Neuronal stem cell (in vitro differentiated cells): Measurements from ENCODE around the gene NCAM2.

ENCODE experiments used
- DNase-seq: peaks from one replicate; pipeline ENCODE4 v3.0.0-alpha.2; 2013; ENCODE audit warnings: low spot score
- H2AFZ ChIP-seq: one replicate; pipeline ENCODE4 v1.6.1; 2013; ENCODE audit warnings: mild to moderate bottlenecking, low read length, inconsistent platforms
- H2AK5ac ChIP-seq: 2 replicates; pipeline ENCODE4 v1.6.1; 2013; ENCODE audit warnings: low read depth, mild to moderate bottlenecking, inconsistent platforms, low read length, moderate library complexity, mixed read lengths
- H2BK120ac ChIP-seq: 2 replicates; pipeline ENCODE4 v1.6.1; 2013; ENCODE audit warnings: low read depth, mild to moderate bottlenecking, inconsistent platforms, low read length, moderate library complexity, mixed read lengths
- H2BK12ac ChIP-seq: one replicate; pipeline ENCODE4 v1.6.1; 2013; ENCODE audit warnings: low read length, inconsistent platforms
- H2BK15ac ChIP-seq: 2 replicates; pipeline ENCODE4 v1.6.1; 2013; ENCODE audit warnings: mild to moderate bottlenecking, low read length, inconsistent platforms, mixed read lengths
- H2BK5ac ChIP-seq: one replicate; pipeline ENCODE4 v1.6.1; 2013; ENCODE audit warnings: inconsistent platforms, mild to moderate bottlenecking, low read length, moderate library complexity
- H3K14ac ChIP-seq: one replicate; pipeline ENCODE4 v1.6.1; 2013; ENCODE audit warnings: low read length, inconsistent platforms
- H3K18ac ChIP-seq: 2 replicates; pipeline ENCODE4 v1.6.1; 2013; ENCODE audit warnings: low read length, inconsistent platforms
- H3K23ac ChIP-seq: 2 replicates; pipeline ENCODE4 v1.6.1; 2013; ENCODE audit warnings: low read depth, mild to moderate bottlenecking, mixed read lengths, low read length, inconsistent platforms; ENCODE audit not compliant: poor library complexity
- H3K27ac ChIP-seq: replicated peaks from 3 replicates; pipeline ENCODE4 v1.5.1; 2013; ENCODE audit warnings: low read length, inconsistent platforms
- H3K27me3 ChIP-seq, 3 experiments: 2 replicates each; pipeline ENCODE4 v1.6.1; 2013; ENCODE audit warnings: low read length in 3 of 3, mild to moderate bottlenecking in 2 of 3, inconsistent platforms in 1 of 3, low read depth in 1 of 3, mixed read lengths in 1 of 3, moderate library complexity in 1 of 3; ENCODE audit not compliant: control insufficient read depth in 3 of 3, insufficient read depth in 3 of 3
- H3K36me3 ChIP-seq, 2 donors: replicated peaks in 1 of 2; 2 replicates each; pipeline ENCODE4 v1.6.1; 2013; ENCODE audit warnings: low read length in 2 of 2; ENCODE audit not compliant: control insufficient read depth in 2 of 2, insufficient read depth in 2 of 2
- H3K4ac ChIP-seq: 2 replicates; pipeline ENCODE4 v1.6.1; 2013; ENCODE audit warnings: inconsistent platforms, mild to moderate bottlenecking, low read length, moderate library complexity
- H3K4me1 ChIP-seq, 2 donors: 1 replicate in 1 of 2; 2 replicates in 1 of 2; pipeline ENCODE4 v1.6.1; 2013; ENCODE audit warnings: low read length in 2 of 2, low read depth in 1 of 2; ENCODE audit not compliant: control insufficient read depth in 2 of 2, insufficient read depth in 1 of 2
- H3K4me2 ChIP-seq: one replicate; pipeline ENCODE4 v1.6.1; 2013; ENCODE audit warnings: mild to moderate bottlenecking, low read length, inconsistent platforms; ENCODE audit not compliant: insufficient read depth, poor library complexity, severe bottlenecking
- H3K4me3 ChIP-seq, 2 donors: 2 replicates each; pipeline ENCODE4 v1.5.1; 2013; ENCODE audit warnings: low read length in 2 of 2, mild to moderate bottlenecking in 2 of 2, inconsistent platforms in 1 of 2, moderate library complexity in 1 of 2
- H3K79me1 ChIP-seq: one replicate; pipeline ENCODE4 v1.6.1; 2013; ENCODE audit warnings: low read depth, mild to moderate bottlenecking, inconsistent platforms, low read length, moderate library complexity
- H3K9ac ChIP-seq: one replicate; pipeline ENCODE4 v1.6.1; 2013; ENCODE audit warnings: mild to moderate bottlenecking, low read depth, low read length, inconsistent platforms; ENCODE audit not compliant: poor library complexity
- H3K9me3 ChIP-seq, 2 donors: replicated peaks in 1 of 2; 2 replicates each; pipeline versions ENCODE3 to v1.6.1; 2013; ENCODE audit warnings: low read length in 2 of 2, mild to moderate bottlenecking in 2 of 2, inconsistent platforms in 1 of 2, low read depth in 1 of 2, mixed read lengths in 1 of 2, moderate library complexity in 1 of 2; ENCODE audit not compliant: control insufficient read depth in 2 of 2, insufficient read depth in 1 of 2
- H4K8ac ChIP-seq: one replicate; pipeline ENCODE4 v1.6.1; 2013; ENCODE audit warnings: low read depth, mild to moderate bottlenecking, inconsistent platforms, low read length, moderate library complexity
- H4K91ac ChIP-seq: one replicate; pipeline ENCODE4 v1.6.1; 2013; ENCODE audit warnings: low read length, low read depth, mild to moderate bottlenecking, inconsistent platforms; ENCODE audit not compliant: poor library complexity
- WGBS, 2 donors: extraction: QIAGEN DNeasy Blood & Tissue Kit; methylation state at CpG; one replicate each; pipeline ENCODE4 v1.1.7; 2013; ENCODE audit warnings: missing lambda C conversion rate in 2 of 2, mixed read lengths in 1 of 2; ENCODE audit not compliant: insufficient read length in 2 of 2, insufficient replicate concordance in 1 of 2; ENCODE audit errors: extremely low coverage in 2 of 2; 5-methylcytosine and 5-hydroxymethylcytosine counted together

Gene NCAM2

GRCh38 chr21:21076051-21076450, 77.8 kb downstream of the NCAM2 start:
- no peak overlapping the region for H3K4me3 ChIP-seq
- H3K4me2 ChIP-seq, result no peak overlapping the region
- peaks cover 0 to 4% of the 10 kb centered on the region in 2 donors for H3K4me1 ChIP-seq
- no peaks in the 10 kb centered on the region for H3K27me3 ChIP-seq
- H3K9ac ChIP-seq, result no peak overlapping the region
- no peak overlapping the region for H2AK5ac ChIP-seq
- H3K23ac ChIP-seq, result no peak overlapping the region
- H3K9me3 ChIP-seq, result no peaks in the 10 kb centered on the region
- no peak overlapping the region for H3K27ac ChIP-seq
- DNase-seq, result no peak
- no peaks in the 10 kb centered on the region for H3K36me3 ChIP-seq
- H2BK15ac ChIP-seq, result no peak overlapping the region
- H3K14ac ChIP-seq, result no peak overlapping the region
- no peak overlapping the region for H4K8ac ChIP-seq
- no peak overlapping the region for H2AFZ ChIP-seq
- H3K79me1 ChIP-seq, result no peaks in the 10 kb centered on the region
- H2BK12ac ChIP-seq, result no peak overlapping the region
- no peak overlapping the region for H3K18ac ChIP-seq
- no peak overlapping the region for H2BK120ac ChIP-seq
- WGBS, 2 donors, result no CpG with 5 or more reads among the region's 2 CpGs
- no peak overlapping the region for H2BK5ac ChIP-seq
- no peak overlapping the region for H4K91ac ChIP-seq
- no peak overlapping the region for H3K4ac ChIP-seq

- WGBS, 2 donors, result no CpG with 5 or more reads among the region's 4 CpGs
- Histone ChIP-seq H3K18ac (no peak overlapping the region), H2BK15ac (no peak overlapping the region), H3K4me2 (no peak overlapping the region), H3K79me1 (no peaks in the 10 kb centered on the region), H3K9me3 (no peaks in the 10 kb centered on the region), H2BK5ac (no peak overlapping the region), H3K9ac (no peak overlapping the region), H2BK12ac (no peak overlapping the region), H3K27me3 (no peaks in the 10 kb centered on the region), H2AFZ (no peak overlapping the region), H3K4ac (no peak overlapping the region), H3K36me3 (no peaks in the 10 kb centered on the region), H4K91ac (no peak overlapping the region), H2BK120ac (no peak overlapping the region), H4K8ac (no peak overlapping the region), H3K4me3 (no peak overlapping the region), H3K27ac (no peak overlapping the region), H2AK5ac (no peak overlapping the region), H3K14ac (no peak overlapping the region), H3K23ac (no peak overlapping the region), H3K4me1 (peaks cover 0 to 4% of the 10 kb centered on the region in 2 donors)
- DNase-seq, result no peak
Measured at GRCh38 chr21:21076491-21076890, 78.3 kb downstream of the NCAM2 start.

GRCh38 chr21:21079646-21080045, 81.4 kb downstream of the NCAM2 start:
- H3K23ac ChIP-seq, result no peak overlapping the region
- H2AK5ac ChIP-seq, result no peak overlapping the region
- H3K27ac ChIP-seq, result no peak overlapping the region
- no peak overlapping the region for H3K9ac ChIP-seq
- no peak overlapping the region for H3K4me3 ChIP-seq
- no peak overlapping the region for H2BK15ac ChIP-seq
- H3K27me3 ChIP-seq, result no peaks in the 10 kb centered on the region
- no peak overlapping the region for H3K14ac ChIP-seq
- no peak overlapping the region for H2AFZ ChIP-seq
- no peak overlapping the region for H2BK12ac ChIP-seq
- H3K18ac ChIP-seq, result no peak overlapping the region
- no peaks in the 10 kb centered on the region for H3K36me3 ChIP-seq
- H3K4me1 ChIP-seq, result peaks cover 0 to 4% of the 10 kb centered on the region in 2 donors
- H2BK120ac ChIP-seq, result no peak overlapping the region
- DNase-seq, result no peak
- H2BK5ac ChIP-seq, result no peak overlapping the region
- no peak overlapping the region for H4K91ac ChIP-seq
- no peaks in the 10 kb centered on the region for H3K9me3 ChIP-seq
- no peak overlapping the region for H3K4ac ChIP-seq
- no peak overlapping the region for H3K4me2 ChIP-seq
- H3K79me1 ChIP-seq, result no peaks in the 10 kb centered on the region
- no peak overlapping the region for H4K8ac ChIP-seq

GRCh38 chr21:21084179-21084578, 86.0 kb downstream of the NCAM2 start:
- no peaks in the 10 kb centered on the region for H3K9me3 ChIP-seq
- no peak overlapping the region for H2BK5ac ChIP-seq
- H3K27ac ChIP-seq, result no peak overlapping the region
- no peak overlapping the region for H3K9ac ChIP-seq
- no peaks in the 10 kb centered on the region for H3K27me3 ChIP-seq
- no peak overlapping the region for H2AK5ac ChIP-seq
- H2BK12ac ChIP-seq, result no peak overlapping the region
- H3K36me3 ChIP-seq, result no peaks in the 10 kb centered on the region
- no peak overlapping the region for H3K23ac ChIP-seq
- no peak overlapping the region for H4K91ac ChIP-seq
- no peak overlapping the region for H3K4me3 ChIP-seq
- no peak overlapping the region for H4K8ac ChIP-seq
- H2BK120ac ChIP-seq, result no peak overlapping the region
- peaks cover 0 to 2% of the 10 kb centered on the region in 2 donors for H3K4me1 ChIP-seq
- no peak for DNase-seq
- no peak overlapping the region for H2BK15ac ChIP-seq
- no peak overlapping the region for H3K4ac ChIP-seq
- H3K4me2 ChIP-seq, result no peak overlapping the region
- no peaks in the 10 kb centered on the region for H3K79me1 ChIP-seq
- H3K18ac ChIP-seq, result no peak overlapping the region
- H2AFZ ChIP-seq, result peak overlapping the region; percentile 32
- no CpG with 5 or more reads among the region's 1 CpG for WGBS, 2 donors
- H3K14ac ChIP-seq, result no peak overlapping the region
